B cell (primary cell): Measurements from ENCODE around the gene STC2.

ENCODE experiments used
- EZH2 ChIP-seq: IDR thresholded peaks from 2 replicates; pipeline ENCODE4 v1.6.1; 2012; ENCODE audit warnings: borderline replicate concordance, low read depth, mild to moderate bottlenecking, moderate library complexity, low read length; ENCODE audit not compliant: insufficient read depth, poor library complexity, severe bottlenecking
- TF ChIP-seq, protein P1 (sequence below): fragments of 200-600 bp; IDR thresholded peaks from one replicate; pipeline ENCODE4 v1.8.0; 2022; ENCODE audit warnings: antibody characterized with exemption, mild to moderate bottlenecking

DNA sequence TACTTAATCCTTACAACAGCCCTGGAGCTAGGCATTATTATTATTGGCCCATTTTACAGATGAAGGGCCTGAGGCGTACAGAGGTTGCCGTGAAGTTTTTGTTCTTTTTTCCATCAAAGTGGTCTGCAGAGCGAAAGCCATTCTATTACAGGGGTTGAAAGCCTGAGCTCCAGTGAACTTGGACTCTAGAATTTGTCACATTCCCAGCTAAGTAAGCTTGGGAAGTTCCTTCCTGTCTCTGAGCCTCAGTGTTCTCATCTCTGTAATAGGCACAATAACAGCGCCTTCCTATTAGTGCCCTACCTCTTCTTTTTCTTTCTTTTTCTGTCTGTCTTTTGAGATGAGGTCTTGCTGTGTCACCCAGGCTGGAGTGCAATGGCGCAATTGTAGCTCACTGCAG lies 49.0 kb downstream of the STC2 start:
- TF ChIP-seq, protein P1, sequence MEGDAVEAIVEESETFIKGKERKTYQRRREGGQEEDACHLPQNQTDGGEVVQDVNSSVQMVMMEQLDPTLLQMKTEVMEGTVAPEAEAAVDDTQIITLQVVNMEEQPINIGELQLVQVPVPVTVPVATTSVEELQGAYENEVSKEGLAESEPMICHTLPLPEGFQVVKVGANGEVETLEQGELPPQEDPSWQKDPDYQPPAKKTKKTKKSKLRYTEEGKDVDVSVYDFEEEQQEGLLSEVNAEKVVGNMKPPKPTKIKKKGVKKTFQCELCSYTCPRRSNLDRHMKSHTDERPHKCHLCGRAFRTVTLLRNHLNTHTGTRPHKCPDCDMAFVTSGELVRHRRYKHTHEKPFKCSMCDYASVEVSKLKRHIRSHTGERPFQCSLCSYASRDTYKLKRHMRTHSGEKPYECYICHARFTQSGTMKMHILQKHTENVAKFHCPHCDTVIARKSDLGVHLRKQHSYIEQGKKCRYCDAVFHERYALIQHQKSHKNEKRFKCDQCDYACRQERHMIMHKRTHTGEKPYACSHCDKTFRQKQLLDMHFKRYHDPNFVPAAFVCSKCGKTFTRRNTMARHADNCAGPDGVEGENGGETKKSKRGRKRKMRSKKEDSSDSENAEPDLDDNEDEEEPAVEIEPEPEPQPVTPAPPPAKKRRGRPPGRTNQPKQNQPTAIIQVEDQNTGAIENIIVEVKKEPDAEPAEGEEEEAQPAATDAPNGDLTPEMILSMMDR: no peak
- TF ChIP-seq EZH2: no peak
